ENCODE measurements around the gene ZFPM1.
"Not testable (repeated sequence)": the region's sequence is repeated elsewhere in the genome, so short reads cannot be mapped to it uniquely, and the experiment has no call there.

ZFPM1 gene

GRCh38 chr16:88503771-88504488 is 50.9 kb downstream of the ZFPM1 start:
- DNase-seq: no peak

DNA sequence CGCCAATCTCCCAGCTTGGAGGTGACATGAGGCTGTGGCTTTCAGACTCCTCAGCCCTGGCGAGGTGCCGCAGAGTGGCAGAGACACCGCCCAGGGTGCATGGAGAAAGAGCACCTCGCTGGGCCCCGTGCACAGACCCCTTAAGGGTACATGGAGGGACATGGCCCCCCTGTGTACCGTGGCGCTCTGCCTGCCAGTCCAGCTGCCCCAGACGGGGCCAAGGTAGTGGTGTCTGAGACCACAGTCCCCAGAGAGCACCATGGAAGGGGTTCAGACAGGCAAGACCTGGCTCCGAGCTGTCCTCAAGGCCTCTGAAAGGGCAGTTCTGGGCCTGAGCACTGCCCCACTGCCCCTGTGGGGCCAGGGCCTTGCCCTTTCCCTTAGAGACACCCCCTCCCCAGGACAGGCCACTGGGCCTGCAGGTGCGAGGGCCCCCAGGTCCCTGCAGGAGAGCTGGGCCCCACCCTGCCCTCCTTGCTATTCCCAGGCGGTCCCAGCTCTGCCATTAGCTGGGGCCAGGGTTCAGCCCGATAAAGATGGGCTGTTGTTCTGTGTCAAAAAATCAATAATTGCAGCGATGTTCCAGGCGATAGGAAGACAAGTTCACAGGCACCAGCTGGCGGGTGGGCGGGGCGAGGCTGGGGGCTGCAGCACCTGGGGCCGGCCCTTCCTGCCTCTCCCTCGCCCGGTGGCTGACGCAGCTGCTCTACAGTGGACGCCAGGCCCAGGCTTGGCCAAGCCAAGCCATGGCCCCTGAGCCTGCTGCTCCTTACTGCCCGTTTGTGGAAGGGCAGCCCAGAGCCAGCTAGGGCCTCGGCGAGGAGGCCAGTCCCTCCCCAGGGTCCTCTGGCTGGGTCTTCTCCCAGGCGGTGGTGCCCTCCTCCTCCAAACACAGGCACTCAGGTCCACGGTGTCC is 51.7 kb downstream of the ZFPM1 start:
- DNase-seq: no peak

GRCh38 chr16:88505405-88506082 is 52.5 kb downstream of the ZFPM1 start:
- DNase-seq: peak; percentile 65 to 66

DNA sequence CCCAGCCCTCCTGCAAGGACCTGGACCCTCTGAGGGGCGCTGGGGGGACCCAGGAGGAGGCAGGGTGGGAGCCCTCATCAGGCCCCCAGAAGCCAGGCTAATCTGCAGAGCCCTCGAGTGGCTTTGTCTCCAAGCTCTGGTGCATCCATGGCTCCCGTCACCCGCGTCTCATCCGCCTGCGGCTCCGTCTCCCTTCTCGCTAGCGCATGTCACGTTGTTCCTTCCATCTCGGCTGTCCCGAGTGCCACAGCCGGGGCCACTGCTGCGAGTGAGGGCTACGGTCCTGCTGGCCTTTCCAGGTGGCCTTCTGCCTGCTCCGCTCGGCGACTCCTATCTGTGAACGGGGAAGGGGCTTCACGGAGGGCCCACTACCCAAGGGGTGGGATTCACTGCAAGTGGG is 53.6 kb downstream of the ZFPM1 start:
- no peak for DNase-seq

DNA sequence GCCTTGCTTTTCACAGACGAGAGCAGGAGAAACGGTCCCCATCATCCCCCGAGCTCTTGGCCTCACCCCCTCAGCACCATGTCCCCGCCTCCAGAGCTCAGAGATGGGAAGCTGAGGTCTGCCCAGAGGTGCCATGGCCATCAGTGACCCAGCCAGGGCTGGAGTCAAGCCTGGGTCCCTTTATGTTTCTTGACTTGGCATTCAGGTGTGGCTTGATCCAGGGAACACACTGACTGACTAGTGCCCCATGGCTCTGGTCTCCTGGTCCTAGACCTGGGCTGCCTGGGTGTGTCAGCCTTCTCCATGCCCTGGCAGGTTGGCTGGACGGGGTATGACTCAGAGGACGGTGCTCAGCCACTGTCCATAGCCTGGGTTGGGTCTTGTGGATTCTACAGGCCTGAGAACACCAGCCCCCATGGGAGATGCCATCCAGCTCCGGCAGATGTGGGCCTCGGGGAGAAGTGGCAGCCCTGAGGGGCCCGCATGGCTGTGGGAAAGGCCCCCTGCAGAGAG is 54.2 kb downstream of the ZFPM1 start:
- no peak for DNase-seq

DNA sequence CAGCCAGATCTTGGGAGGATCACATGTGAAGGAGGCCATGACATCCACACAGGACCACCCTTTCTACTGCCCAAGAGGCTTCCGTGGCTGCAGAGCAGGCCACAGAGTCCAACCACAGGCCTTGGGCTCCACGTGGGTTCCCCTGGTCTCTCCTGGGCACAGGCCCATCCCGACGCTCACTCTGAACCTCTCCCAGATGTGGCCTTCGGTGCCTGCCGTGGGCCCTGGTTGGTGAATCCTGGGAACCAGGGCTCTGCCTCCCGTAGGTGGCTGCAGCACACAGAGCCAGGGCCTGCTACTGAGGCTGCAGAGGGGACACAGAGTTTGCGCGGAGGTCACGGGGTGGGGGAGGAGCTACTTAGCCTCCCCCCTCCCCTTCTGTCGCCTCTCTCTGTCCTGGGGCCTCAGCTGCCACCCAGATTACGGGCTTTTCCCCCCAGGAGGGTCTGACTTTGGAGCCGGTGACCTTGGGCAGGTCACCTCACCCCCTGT is 55.3 kb downstream of the ZFPM1 start:
- DNase-seq: no peak

DNA sequence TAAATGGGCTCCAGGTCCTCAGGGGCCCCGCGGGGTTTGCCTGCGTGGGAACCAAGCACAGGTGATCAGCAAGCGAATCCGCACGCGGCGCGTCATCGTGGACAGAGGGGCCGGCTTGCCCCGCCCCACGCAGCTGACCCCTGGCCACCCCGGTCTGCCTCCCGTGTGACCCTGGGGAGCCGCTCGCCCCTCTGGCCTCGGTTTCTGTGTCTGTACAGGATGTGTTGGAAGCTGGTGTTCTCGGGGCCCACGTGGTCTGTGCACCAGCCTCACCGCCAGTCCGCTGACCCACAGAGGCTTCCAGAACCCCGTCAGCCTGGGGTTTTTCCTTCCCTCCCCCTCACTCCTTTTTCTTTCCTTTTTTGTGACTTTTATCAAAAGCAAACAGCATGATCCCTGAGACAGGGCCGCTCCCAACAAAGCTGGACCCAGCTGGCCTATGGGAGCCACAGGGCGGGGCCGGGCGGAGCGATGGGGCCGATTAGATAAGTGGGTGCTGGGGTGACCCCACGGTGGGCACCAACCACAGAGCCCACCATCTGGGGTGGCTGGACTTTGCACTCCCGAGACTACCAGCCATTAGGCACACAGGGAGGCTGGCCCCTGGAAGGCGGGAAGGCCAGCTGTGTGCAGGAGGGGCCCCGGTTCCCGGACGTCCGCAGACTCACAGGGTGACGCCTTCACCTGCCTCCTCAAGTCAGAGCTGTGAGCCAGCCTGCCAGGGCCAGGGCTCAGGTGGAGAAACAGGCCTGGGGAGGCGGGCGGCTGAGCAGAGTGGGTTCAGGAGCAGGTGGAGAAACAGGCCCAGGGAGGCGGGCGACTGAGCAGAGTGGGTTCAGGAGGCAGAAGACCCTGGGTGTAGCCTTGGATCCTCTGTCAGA is 56.0 kb downstream of the ZFPM1 start:
- DNase-seq: no peak

- DNase-seq: no peak
Observed at GRCh38 chr16:88509749-88510069, 56.6 kb downstream of the ZFPM1 start.

- DNase-seq: no peak
Observed at GRCh38 chr16:88510091-88510994, 57.3 kb downstream of the ZFPM1 start.

- DNase-seq: no peak
Observed at GRCh38 chr16:88511060-88511459, 58.0 kb downstream of the ZFPM1 start.

- DNase-seq: no peak
Observed at GRCh38 chr16:88511906-88512305, 58.8 kb downstream of the ZFPM1 start.

DNA sequence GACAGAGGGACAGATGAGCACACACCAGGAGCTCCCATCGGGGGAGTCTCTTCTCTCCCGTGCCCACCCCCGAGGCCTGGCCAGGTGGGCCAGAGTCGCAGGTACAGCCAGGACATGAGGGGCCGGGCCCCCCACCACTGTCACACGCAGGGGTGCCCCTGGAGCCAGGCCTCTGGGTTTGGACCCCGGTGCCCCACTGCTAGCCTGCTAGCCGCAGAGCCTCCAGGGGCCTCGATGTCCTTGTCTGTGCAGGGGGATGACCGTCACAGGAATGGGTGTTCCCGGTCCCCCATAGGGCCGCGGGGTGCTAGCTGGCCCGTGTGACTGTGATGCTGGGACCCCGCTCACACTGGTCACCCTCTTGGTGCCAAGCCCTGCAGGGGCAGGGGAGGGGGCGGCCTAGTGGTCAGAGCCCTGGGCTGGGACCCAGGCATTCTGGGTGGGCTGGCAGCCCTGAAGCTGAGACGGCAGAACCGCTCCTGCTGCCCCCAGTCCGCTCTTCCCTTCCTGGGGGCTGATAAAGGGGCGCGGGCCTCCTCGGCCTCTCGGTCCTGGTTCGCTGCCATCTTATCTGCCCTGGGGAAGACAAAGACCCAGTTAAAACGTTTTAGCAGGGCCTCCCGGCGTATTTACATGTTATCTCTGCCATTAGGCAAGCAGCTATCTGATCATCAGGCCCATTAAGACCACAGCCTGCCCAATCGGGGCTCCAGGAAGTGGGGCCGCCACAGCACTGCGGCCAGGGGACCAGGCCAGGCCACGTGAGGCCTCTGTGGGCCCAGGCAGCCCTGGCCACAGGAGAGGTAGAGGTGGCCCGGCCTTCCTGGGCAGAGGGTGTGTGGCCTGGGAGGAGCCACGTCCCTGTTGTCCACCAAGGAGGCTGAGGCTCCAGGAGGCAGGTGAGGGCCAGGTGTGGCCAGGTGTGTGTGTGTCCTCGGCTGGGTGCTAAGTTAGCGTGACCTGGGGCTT is 59.9 kb downstream of the ZFPM1 start:
- DNase-seq: no peak

- DNase-seq: no peak
Observed at GRCh38 chr16:88514070-88514469, 61.0 kb downstream of the ZFPM1 start.

GRCh38 chr16:88514526-88515232 is 61.6 kb downstream of the ZFPM1 start:
- no peak for DNase-seq

- no peak for DNase-seq
Observed at GRCh38 chr16:88515371-88515770, 62.3 kb downstream of the ZFPM1 start.

DNA sequence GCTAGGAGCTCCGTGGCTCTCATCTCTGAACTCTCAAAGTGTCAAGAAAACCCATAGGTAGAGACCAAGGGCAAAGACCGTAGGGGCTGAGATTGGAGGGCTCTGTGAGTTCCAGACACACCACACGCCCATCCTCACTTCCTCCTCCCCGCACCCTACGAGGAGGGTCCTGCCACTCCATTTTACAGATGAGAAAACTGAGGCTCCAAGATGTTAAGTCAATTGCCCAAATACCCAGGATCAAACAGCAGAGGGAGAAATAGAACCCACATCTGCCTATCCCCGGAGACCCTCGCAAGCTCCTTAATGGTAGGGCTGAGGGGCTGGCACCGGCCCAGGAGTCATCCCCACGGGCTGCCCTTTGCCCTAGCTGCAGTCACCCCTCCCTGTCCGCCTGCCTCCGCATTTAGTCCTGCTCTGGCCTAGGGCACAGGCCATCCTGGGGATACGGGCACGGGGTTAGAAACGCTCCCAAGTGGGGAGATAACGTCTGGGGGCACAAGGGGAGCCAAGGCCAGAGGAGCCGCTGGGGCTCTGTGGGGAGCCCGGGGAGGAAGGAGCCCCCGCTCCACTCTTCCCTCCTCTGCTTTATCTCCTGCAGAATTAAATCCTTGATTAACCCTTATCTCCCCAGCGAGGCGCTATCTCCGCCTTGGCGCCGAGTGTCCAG is 63.0 kb downstream of the ZFPM1 start:
- DNase-seq: no peak

- no peak for DNase-seq
Observed at GRCh38 chr16:88516601-88517061, 63.6 kb downstream of the ZFPM1 start.

GRCh38 chr16:88517208-88517774 is 64.2 kb downstream of the ZFPM1 start:
- not testable (repeated sequence) for DNase-seq
